Body of pancreas (tissue), 4 donors: Measurements from ENCODE around the gene PARP3.

Source experiments
- POLR2A ChIP-seq, 3 donors: fragments of 450-650 bp; IDR thresholded peaks; one replicate each; pipeline ENCODE4 v1.6.1; 2016; ENCODE audit warnings: antibody characterized with exemption in 3 of 3, mild to moderate bottlenecking in 2 of 3
- TF ChIP-seq, protein P1 (sequence below), 7 experiments: fragments of 450-650 bp in 4 of 7; fragments of 200-600 bp in 3 of 7; sonication (generic) in 3 of 7; IDR thresholded peaks; one replicate each; pipeline ENCODE4 v1.5.1; 2016 to 2019; ENCODE audit warnings: antibody characterized with exemption in 7 of 7

- no peak for TF ChIP-seq POLR2A (IDR thresholded peaks at IDR 0.05)
- TF ChIP-seq, protein P1, sequence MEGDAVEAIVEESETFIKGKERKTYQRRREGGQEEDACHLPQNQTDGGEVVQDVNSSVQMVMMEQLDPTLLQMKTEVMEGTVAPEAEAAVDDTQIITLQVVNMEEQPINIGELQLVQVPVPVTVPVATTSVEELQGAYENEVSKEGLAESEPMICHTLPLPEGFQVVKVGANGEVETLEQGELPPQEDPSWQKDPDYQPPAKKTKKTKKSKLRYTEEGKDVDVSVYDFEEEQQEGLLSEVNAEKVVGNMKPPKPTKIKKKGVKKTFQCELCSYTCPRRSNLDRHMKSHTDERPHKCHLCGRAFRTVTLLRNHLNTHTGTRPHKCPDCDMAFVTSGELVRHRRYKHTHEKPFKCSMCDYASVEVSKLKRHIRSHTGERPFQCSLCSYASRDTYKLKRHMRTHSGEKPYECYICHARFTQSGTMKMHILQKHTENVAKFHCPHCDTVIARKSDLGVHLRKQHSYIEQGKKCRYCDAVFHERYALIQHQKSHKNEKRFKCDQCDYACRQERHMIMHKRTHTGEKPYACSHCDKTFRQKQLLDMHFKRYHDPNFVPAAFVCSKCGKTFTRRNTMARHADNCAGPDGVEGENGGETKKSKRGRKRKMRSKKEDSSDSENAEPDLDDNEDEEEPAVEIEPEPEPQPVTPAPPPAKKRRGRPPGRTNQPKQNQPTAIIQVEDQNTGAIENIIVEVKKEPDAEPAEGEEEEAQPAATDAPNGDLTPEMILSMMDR (IDR thresholded peaks at IDR 0.05): no peak
These were observed 6.0 kb upstream of the PARP3 start for GRCh38 chr3:51935886-51936755.
